Activated naive CD8-positive, alpha-beta T cell treated with anti-CD3 and anti-CD28 coated beads for 36 hours (primary cell): Measurements from ENCODE around the gene USH1G. TPM values are rescaled to one million over a fixed set of nuclear protein-coding genes. Genes with fewer than 3 reads are reported as not detected.
"Not testable (repeated sequence)": the region's sequence is repeated elsewhere in the genome, so short reads cannot be mapped to it uniquely, and the experiment has no call there.

Source experiments
- DNase-seq: peaks from one replicate; pipeline ENCODE4 v3.0.0; 2021
- H3K27ac Mint-ChIP-seq: one replicate; pipeline ENCODE4 v1.8.0; 2022; ENCODE audit warnings: mild to moderate bottlenecking, moderate library complexity, mixed read lengths
- H3K27me3 Mint-ChIP-seq: one replicate; pipeline ENCODE4 v1.8.0; 2022; ENCODE audit warnings: mild to moderate bottlenecking, mixed read lengths
- H3K36me3 Mint-ChIP-seq: one replicate; pipeline ENCODE4 v1.8.0; 2021; ENCODE audit warnings: mild to moderate bottlenecking, mixed read lengths
- H3K4me1 Mint-ChIP-seq: one replicate; pipeline ENCODE4 v1.8.0; 2021; ENCODE audit warnings: mixed read lengths
- H3K4me3 Mint-ChIP-seq: one replicate; pipeline ENCODE4 v1.8.0; 2022; ENCODE audit warnings: mild to moderate bottlenecking, moderate library complexity, mixed read lengths
- H3K9me3 Mint-ChIP-seq: one replicate; pipeline ENCODE4 v1.8.0; 2022; ENCODE audit warnings: mixed read lengths
- total RNA-seq, 2 experiments: library from RNA; stranded (reverse); gene quantifications; one replicate each; pipeline ENCODE4 v1.2.3, GENCODE V29; 2021

The USH1G gene
- not detected for total RNA-seq

DNA sequence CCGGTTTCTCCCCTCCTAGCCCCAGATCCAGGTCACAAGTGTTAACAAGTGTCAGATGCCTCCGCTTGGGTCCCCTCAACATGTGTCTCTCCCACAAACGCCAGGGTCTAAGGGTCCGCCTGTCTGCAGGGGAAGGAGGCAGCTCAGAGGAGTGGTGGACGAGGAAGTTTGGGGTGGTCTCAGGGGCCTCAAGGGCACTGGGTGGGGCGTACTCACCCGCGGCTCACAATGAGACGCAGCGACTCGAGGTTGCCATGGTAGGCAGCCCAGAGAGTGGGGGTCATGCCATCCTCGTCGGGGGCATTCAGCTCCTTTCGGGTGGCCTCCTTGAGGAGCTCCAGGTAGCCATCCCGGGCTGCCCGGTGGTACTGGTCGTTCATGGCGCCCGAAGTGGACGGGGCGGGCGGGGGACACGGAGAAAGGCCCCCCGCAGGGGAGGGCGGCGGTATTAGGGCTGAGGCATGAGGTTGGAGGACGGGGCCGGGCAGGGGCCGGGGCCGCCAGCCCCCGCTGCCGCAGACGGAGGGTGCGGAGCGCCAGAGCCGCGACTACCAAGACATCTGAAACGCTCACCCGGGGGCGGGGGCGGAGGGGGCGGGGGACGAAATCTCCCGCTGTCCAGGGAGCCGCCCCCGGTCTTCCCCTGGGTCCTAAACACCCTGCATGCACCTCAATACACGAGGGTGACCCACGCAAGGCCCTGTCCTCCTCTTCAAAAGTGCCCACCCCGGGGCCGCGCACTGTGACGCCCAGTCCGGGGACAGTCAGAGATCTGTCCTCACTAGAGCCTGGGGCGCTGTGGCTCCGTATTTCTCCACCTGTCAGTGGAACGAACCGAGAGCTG, at the start of gene USH1G:
USH1G (minus strand) TSS at position 562 of the 844 bp plus-strand sequence; CDS start at position 380, 182 bp downstream.
- Mint-ChIP-seq H3K36me3 (no peaks in the 10 kb centered on the region), H3K9me3 (no peaks in the 10 kb centered on the region), H3K27ac (no peak within 1 kb of the TSS), H3K4me1 (no peaks in the 10 kb centered on the region), H3K27me3 (peaks cover 84% of the 10 kb centered on the region), H3K4me3 (peak within 1 kb of the TSS; percentile 2)
- no peak for DNase-seq

DNA sequence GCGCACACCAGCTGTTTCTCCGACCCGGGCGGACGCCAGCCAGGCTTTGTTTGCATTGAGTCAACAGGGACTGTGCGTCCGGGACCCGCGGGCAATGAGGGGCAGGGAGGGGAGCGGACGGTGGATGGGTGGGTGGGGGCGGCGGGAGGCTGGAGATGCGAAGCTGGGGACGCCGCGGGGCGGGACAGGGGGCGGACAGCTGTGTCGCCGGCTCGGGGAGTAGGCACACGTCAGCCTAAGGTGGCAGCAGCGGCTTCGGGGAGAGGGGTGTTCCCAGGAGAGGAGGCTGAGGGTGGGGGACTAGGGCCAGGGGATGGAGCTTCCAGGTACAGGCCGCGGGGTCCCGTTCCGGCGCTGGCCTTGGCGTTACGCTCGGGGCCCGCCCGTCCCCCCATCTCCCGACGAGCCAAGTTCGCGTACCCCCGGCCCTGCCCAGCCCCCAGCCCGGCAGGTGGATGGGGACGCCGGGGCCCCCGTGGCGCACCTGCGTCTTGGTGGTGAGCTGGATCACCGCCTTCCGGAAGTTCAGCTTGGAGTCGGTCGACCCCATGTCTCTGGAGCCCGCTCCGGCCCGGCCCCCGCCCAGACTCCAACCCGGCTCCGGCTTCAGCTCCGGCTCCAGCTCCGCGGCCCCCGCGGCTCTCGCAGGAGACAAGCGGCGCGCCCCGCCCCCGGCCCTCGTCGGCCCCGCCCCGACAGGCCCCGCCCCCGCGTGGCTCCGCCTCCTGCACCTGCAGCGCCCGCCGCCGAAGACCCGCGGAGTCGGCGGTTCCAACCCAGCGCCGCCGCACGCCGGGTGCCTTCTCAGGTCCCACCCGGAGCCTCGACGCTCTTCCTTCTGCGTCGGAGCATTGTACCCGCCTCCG, 49.3 kb upstream of the USH1G start, which contains the start of gene HID1:
HID1 (minus strand) TSS at position 653 of the 866 bp plus-strand sequence; CDS start at position 550, 103 bp downstream.
- Mint-ChIP-seq H3K9me3 (no peaks in the 10 kb centered on the region), H3K4me3 (peak within 1 kb of the TSS; percentile 84), H3K4me1 (peaks cover 5% of the 10 kb centered on the region), H3K36me3 (no peaks in the 10 kb centered on the region), H3K27me3 (peaks cover 21% of the 10 kb centered on the region), H3K27ac (no peak within 1 kb of the TSS)
- DNase-seq, result peak; percentile 79

- H3K4me3 Mint-ChIP-seq, result peak overlapping the region; percentile 45
- no peak for DNase-seq
- no peaks in the 10 kb centered on the region for H3K36me3 Mint-ChIP-seq
- no peaks in the 10 kb centered on the region for H3K9me3 Mint-ChIP-seq
- peaks cover 5% of the 10 kb centered on the region for H3K4me1 Mint-ChIP-seq
- H3K27me3 Mint-ChIP-seq, result peaks cover 21% of the 10 kb centered on the region
- no peak overlapping the region for H3K27ac Mint-ChIP-seq
Measured at GRCh38 chr17:74971842-74972106, 48.7 kb upstream of the USH1G start.

DNA sequence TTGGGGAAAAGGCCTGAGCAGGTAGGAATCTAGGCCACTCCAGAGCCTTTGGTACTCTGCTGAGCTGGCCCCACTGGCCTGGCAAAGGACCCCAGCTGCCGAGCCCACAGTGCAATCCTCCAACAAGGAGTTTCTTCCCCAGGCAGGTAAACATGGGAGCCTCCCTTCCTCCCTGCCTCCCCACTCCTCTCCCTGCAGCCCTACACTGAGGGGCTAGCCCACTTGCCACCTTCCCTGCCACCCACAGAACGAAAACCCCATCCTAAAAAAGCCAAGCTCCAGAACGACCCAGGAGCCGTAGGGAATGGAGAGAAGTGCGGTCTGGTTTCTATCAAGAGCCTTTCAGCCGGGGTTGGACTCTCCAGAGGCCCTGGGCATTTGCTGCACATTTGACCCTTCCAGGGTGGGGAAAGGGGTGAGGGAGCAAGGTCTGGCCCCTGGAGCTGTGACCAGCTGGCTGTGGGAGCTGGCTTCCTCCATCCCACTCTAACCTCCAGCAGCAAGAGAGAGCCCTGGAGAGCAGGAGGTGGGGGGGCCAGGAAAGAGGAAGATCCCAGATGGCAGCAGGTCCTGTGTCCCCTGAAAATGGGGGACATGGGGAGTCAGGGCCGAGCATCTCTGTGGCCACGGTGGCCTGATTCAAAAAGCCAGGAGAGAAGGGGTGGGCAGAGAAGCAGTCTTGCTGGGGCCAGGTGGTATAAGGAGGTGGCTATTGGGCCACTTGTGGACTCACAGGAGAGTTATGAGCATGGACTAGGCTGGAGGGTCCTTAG, 48.2 kb upstream of the USH1G start:
- Mint-ChIP-seq H3K27ac (no peak overlapping the region), H3K4me3 (peak overlapping the region; percentile 45), H3K9me3 (no peaks in the 10 kb centered on the region), H3K36me3 (no peaks in the 10 kb centered on the region), H3K4me1 (peaks cover 5% of the 10 kb centered on the region), H3K27me3 (peaks cover 21% of the 10 kb centered on the region)
- no peak for DNase-seq

DNA sequence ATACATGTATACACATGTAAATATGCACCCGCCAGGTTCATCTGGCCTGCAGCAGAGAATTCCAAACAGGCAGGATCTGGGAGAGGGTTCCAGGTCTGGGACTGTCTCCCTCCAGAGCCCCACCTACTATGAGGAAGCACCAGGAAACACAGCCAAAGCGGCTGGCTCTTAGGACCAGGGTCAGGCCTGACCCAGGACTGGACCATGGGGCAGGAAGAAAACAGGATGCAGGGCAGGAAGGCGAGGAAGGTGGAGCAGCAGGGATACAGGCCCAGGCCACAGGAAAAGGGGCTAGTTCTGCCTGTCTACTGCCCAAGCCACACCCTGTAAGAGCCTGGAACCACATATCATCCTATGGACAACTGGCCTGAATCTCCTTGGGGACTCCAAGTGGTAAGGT, 47.3 kb upstream of the USH1G start:
- DNase-seq, result no peak
- H3K9me3 Mint-ChIP-seq, result no peaks in the 10 kb centered on the region
- peaks cover 5% of the 10 kb centered on the region for H3K4me1 Mint-ChIP-seq
- no peaks in the 10 kb centered on the region for H3K36me3 Mint-ChIP-seq
- H3K27ac Mint-ChIP-seq, result no peak overlapping the region
- H3K27me3 Mint-ChIP-seq, result peaks cover 21% of the 10 kb centered on the region
- no peak overlapping the region for H3K4me3 Mint-ChIP-seq

DNA sequence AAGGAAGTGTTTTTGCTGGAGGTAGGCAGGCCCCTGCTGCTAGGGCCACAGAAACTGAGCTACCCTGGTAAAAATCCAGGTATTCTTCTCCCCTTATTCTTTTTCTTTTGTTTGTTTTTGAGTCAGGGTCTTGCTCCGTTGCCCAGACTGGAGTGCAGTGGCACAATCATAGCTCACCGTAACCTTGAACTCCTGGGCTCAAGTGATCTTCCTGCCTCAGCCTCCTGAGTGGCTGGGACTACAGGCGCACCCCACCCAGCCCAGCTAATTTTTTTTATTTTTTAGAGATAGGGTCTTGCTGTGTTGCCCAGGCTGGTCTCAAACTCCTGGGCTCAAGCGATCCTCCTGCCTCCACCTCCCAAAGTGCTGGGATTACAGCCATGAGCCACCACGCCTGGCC, 46.4 kb upstream of the USH1G start:
- not testable (repeated sequence) for H3K4me3 Mint-ChIP-seq, H3K9me3 Mint-ChIP-seq, H3K4me1 Mint-ChIP-seq, DNase-seq, H3K27ac Mint-ChIP-seq, H3K36me3 Mint-ChIP-seq
- peaks cover 18% of the 10 kb centered on the region for H3K27me3 Mint-ChIP-seq

GRCh38 chr17:74968361-74968780, 45.3 kb upstream of the USH1G start:
- Mint-ChIP-seq H3K27ac (no peak overlapping the region), H3K4me3 (no peak overlapping the region), H3K36me3 (no peaks in the 10 kb centered on the region)

GRCh38 chr17:74964988-74965622, 42.0 kb upstream of the USH1G start:
- peaks cover 7% of the 10 kb centered on the region for H3K4me1 Mint-ChIP-seq

More at GRCh38 chr17:74968361-74968780, 45.3 kb upstream of the USH1G start:
- DNase-seq, result no peak
- no peaks in the 10 kb centered on the region for H3K9me3 Mint-ChIP-seq
- H3K27me3 Mint-ChIP-seq, result peaks cover 7% of the 10 kb centered on the region
- peaks cover 5% of the 10 kb centered on the region for H3K4me1 Mint-ChIP-seq

GRCh38 chr17:74964246-74964761, 41.2 kb upstream of the USH1G start:
- H3K4me3 Mint-ChIP-seq, result no peak overlapping the region
- no peaks in the 10 kb centered on the region for H3K36me3 Mint-ChIP-seq
- peaks cover 7% of the 10 kb centered on the region for H3K4me1 Mint-ChIP-seq
- H3K9me3 Mint-ChIP-seq, result no peaks in the 10 kb centered on the region
- H3K27me3 Mint-ChIP-seq, result no peaks in the 10 kb centered on the region
- no peak overlapping the region for H3K27ac Mint-ChIP-seq
- no peak for DNase-seq

More at GRCh38 chr17:74964988-74965622, 42.0 kb upstream of the USH1G start:
- DNase-seq, result no peak
- Mint-ChIP-seq H3K9me3 (no peaks in the 10 kb centered on the region), H3K27me3 (no peaks in the 10 kb centered on the region), H3K27ac (no peak overlapping the region), H3K4me3 (no peak overlapping the region), H3K36me3 (no peaks in the 10 kb centered on the region)

DNA sequence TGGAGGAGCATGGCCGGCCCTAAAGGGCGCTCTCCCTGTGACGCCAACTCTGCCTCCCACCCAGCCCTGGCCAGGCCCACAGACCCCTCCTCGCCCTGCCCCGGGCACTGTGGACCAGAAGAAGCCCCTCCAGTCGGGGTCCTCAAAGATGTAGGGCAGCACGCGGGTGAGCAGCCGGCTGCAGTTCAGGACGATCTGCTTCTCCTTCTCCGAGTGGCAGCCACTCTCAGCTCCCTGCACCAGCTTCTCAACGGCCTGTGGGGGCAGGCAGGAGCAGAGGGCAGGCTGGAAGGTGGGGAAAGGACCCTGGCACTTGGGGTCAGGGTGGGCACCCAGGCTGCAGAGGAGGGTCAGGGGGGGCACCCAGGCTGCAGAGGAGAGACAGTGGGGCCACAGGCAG, 40.6 kb upstream of the USH1G start:
- no peaks in the 10 kb centered on the region for H3K27me3 Mint-ChIP-seq
- H3K9me3 Mint-ChIP-seq, result no peaks in the 10 kb centered on the region
- H3K36me3 Mint-ChIP-seq, result no peaks in the 10 kb centered on the region
- H3K27ac Mint-ChIP-seq, result no peak overlapping the region
- H3K4me1 Mint-ChIP-seq, result peaks cover 7% of the 10 kb centered on the region
- H3K4me3 Mint-ChIP-seq, result no peak overlapping the region
- no peak for DNase-seq

DNA sequence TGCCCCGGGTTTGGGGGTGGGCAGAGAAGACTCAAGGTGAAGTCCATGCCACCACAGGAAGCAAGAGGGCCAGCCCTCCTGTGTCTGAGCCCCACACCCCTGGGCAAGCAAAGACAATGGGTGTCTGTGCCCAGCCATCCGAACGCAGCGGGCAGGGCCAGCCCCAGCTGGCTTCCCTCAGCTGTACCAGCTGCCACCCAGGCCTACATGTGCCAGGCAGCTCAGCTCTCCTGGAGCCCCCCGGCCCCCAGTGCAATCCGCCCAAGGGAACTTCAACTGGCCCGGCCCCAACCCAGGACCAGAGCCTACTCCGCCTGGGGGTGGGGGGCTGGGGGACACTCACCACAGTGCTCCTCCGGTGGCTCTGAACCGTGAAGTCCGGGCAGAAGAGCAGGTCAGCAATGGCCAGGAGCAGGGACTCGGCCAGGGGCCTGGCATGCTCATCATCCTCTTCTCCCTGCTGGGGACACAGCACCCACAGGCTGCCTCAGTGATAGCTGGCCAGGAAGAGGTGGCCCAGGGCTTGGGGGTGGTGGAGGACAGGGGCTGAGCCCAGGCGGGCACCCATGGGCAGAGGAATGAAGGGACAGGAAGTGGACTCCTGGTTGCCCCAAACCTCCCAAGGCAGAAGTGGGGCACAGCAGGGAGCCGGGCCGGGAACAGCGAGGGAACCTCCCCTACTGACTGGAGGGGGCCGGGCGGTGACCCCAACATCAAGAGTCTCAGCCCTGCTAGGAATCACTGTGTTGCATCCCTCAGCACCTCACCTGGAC, 39.8 kb upstream of the USH1G start:
- peaks cover 7% of the 10 kb centered on the region for H3K4me1 Mint-ChIP-seq
- H3K27ac Mint-ChIP-seq, result no peak overlapping the region
- DNase-seq, result no peak
- no peaks in the 10 kb centered on the region for H3K36me3 Mint-ChIP-seq
- H3K9me3 Mint-ChIP-seq, result no peaks in the 10 kb centered on the region
- H3K27me3 Mint-ChIP-seq, result no peaks in the 10 kb centered on the region
- no peak overlapping the region for H3K4me3 Mint-ChIP-seq

GRCh38 chr17:74961657-74962350, 38.7 kb upstream of the USH1G start:
- Mint-ChIP-seq H3K27ac (no peak overlapping the region), H3K9me3 (no peaks in the 10 kb centered on the region), H3K4me3 (no peak overlapping the region), H3K27me3 (no peaks in the 10 kb centered on the region), H3K4me1 (peaks cover 7% of the 10 kb centered on the region), H3K36me3 (no peaks in the 10 kb centered on the region)
- peak; percentile 77 for DNase-seq

- Mint-ChIP-seq H3K9me3 (no peaks in the 10 kb centered on the region), H3K4me1 (peaks cover 7% of the 10 kb centered on the region), H3K36me3 (no peaks in the 10 kb centered on the region), H3K4me3 (no peak overlapping the region), H3K27me3 (no peaks in the 10 kb centered on the region), H3K27ac (no peak overlapping the region)
- DNase-seq, result peak; percentile 61
Measured at GRCh38 chr17:74960570-74961342, 37.7 kb upstream of the USH1G start.
